ENCODE results near the gene CD163L1.
A peak's percentile ranks its signal among the peaks of the same experiment; 100 is the strongest.
"Not testable (repeated sequence)": the region's sequence is repeated elsewhere in the genome, so short reads cannot be mapped to it uniquely, and the experiment has no call there.

The CD163L1 gene

DNA sequence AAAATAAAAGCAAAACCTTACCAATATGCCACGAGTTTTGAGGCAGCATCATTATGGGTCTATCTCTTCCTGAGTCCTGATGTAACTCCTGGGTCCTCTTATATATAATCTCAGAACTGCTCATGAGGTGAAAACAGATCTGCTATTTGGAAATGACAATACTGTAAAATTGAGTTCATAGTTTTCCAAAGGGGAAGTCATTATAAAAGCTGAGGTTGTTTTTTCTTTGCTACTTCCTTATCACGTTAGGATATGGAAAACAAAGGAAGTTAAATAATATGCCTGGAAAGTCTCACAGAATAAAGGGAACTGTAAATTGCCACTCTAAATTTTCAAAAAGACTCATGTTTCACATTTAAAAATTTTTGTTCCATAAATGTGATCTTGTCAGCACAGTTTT, at the start of gene CD163L1:
Gene CD163L1 (minus strand): TSS at position 78 of the 400 bp plus-strand sequence. CDS start 26 bp downstream, at position 52.
- no peak for DNase-seq (ENCODE audit: low read depth in 3 of 3)

GRCh38 chr12:7493006-7493405, 49.1 kb upstream of the CD163L1 start:
- DNase-seq (ENCODE audit: low read depth in 3 of 3), result no peak

GRCh38 chr12:7486512-7486911, 42.6 kb upstream of the CD163L1 start:
- no peak for DNase-seq (ENCODE audit: low read depth in 3 of 3)

- DNase-seq (ENCODE audit: low read depth in 3 of 3), result no peak
Measured at GRCh38 chr12:7485095-7485494, 41.1 kb upstream of the CD163L1 start.

DNA sequence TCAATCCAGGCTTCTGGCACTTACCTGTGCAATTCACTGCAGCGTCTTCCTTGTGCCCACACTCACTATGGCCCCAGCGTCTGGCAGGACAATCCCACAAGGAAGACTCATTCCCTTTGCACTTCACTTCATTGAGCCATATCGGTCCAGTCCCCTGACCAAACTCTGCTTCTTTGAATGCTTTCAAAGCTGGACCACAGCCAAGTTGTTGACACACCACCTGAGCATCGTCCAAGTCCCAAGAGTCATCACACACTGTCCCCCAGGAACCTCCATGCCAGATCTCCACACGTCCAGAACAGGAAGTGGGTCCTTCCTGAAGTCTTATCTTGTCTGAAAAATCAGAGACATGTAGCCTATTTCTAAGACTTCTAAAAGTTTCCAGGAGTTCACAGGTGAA, 39.4 kb upstream of the CD163L1 start:
- no peak for DNase-seq (ENCODE audit: low read depth in 3 of 3)

DNA sequence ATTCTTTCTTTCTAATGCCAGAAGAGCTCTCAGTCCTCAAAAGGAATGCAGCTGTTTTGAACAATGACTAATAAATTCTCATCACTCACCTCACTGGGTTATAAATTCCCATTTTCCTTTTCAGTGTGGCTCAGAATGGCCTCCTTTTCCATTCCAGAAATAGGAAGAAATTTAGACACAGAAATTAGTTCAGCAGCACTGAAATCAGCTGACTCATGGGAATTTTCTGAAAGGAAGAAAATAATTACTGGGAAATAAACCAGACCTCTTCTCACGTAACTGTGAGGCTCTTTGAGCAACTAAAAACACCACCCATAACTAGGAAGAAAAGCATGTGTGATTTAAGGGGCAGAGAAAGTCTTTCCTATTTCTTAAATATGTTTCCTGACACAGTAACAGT, 35.8 kb upstream of the CD163L1 start:
- no peak for DNase-seq (ENCODE audit: low read depth in 3 of 3)

GRCh38 chr12:7472060-7472459, 28.1 kb upstream of the CD163L1 start:
- no peak for DNase-seq (ENCODE audit: low read depth in 3 of 3)

- DNase-seq (ENCODE audit: low read depth in 3 of 3), result peak in 2 of 3 experiments; percentile 11 to 39
Measured at GRCh38 chr12:7460375-7461259, 16.7 kb upstream of the CD163L1 start.

DNA sequence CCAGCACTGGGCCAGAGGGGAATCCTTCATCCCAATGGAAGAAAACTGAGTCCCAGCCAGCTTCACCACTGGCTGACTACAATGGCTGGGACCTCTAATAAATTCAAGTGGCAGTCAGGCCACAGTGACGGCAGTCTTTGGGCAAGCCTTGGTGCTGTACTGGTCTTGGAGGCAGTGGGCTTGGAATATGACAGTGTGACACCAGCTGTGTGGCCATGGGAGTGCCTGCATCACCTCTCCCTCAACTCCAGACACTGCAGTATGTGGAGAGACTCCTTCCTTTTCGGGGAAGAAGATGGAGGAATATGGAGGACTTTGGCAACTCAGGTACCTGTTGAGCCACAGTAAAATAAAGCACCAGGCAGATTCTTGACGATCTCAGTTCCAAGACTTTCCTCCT, 16.0 kb upstream of the CD163L1 start:
- no peak for DNase-seq (ENCODE audit: low read depth in 3 of 3)

DNA sequence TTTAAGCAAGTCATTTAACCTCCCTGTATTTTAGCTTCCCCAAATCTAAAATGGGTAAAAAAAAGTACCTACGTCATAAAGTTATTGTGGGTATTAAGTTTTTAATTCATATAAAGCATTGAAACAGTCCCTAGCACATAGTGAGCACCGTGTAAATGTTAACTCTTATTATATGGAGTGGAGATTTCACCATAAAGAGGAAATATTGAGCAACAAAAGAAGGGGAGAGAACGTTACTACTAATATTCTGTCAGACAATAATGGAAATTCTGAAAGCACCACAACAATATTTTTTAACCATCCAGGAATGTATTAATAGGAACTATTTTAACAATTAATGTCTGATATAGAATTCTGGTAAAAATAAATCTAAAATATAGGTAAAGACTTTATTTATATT, 7.8 kb upstream of the CD163L1 start:
- no peak for DNase-seq (ENCODE audit: low read depth in 3 of 3)

- DNase-seq (ENCODE audit: low read depth in 3 of 3), result no peak
Measured at GRCh38 chr12:7450667-7451066, 6.7 kb upstream of the CD163L1 start.

- no peak for DNase-seq (ENCODE audit: low read depth in 3 of 3)
Measured at GRCh38 chr12:7448099-7448498, 4.1 kb upstream of the CD163L1 start.

GRCh38 chr12:7444537-7444936, 584 bp upstream of the CD163L1 start:
- DNase-seq (ENCODE audit: low read depth in 3 of 3), result no peak

GRCh38 chr12:7441216-7441615, 2.7 kb downstream of the CD163L1 start:
- DNase-seq (ENCODE audit: low read depth in 3 of 3), result no peak

DNA sequence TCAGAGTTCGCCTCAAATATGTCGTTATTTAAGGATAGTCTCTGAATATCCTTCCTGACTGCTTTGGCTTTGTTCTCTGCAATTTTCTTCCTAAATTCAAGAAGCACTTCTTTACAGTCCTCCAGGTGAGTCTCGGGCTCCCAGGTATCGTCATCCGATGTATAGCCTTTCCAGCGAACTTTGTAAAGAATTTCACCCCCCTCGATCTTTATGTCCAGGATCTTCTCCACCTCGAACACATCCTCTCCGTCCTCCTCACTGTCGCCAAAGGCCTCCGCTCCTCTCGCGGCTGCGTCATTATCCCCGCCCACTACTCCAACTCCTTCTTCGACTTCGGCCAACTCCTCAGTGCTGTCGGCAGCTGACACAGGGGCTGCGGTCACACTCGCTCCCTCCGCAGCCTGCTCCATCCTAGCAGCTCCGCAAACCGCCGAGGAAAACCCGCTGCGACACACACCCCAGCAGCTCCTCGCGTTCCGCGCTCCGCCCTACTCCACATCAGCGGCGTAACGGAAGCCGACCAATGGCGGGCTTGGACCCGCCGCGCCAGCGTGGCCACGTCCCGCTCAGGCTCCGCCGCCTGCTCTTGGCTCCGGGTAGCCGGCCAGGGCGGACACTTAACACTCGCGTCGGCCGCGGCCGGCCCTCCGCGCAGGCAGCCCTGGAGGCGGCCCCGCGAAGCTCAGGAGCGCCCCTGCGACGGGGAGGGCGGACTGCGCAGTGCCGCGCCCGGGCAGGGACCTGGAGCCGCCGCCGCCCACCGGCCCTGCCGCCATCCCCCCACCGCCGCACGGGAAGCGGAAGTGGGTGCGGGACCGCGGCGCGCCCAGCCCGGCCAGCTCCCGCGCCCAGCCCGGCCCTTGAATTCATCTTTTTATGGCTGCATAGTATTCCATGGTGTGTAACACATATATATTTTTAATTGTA, 4.1 kb downstream of the CD163L1 start:
- DNase-seq (ENCODE audit: low read depth in 3 of 3), result peak in 1 of 3 experiments; percentile 35

DNA sequence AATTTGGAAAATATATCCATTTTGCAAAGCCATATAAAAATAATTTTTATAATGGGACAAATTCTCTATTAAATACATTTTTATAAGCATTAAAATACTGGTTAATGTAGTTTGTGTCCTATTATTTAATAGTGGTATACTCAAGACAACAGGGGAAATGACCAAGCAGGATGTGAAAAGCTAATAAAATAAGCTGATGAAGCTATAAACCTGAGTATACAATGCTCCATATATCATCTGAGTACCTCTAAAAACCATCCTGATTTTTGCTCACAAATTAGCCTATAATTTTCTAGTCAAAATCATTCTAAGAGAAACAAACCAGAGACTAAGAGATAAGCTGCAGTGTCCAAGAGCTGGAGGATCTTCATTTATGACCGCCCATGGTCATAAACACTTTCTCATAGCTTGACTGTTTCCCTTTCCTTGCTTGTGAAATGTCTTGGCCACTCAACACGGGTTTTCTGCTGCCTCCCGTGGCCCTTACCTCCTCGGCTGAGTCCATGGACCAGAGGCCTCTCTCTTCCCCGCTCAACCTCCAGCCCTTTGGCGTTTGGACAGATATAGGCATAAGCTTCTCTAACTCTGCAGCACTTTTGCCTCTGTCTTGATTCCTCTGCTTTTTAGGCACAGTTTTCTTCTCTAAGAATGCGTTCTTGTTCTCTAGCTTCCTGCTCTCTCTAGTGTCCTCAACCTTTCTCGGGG, 5.5 kb downstream of the CD163L1 start:
- DNase-seq (ENCODE audit: low read depth in 3 of 3), result not testable (repeated sequence)

DNA sequence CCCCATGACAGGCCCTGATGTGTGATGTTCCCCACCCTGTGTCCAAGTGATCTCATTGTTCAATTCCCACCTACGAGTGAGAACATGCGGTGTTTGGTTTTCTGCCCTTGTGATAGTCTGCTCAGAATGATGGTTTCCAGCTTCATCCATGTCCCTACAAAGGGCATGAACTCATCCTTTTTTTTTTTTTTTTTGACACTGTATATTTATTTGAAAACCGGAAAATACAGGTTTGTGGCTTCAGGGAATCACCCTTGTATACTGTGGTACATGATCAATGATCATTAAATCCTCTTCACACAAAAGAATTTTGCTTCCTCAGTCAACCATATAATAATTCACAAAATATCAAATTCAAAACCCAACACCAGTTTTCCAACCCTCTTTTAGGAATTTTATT, 6.5 kb downstream of the CD163L1 start:
- DNase-seq (ENCODE audit: low read depth in 3 of 3), result peak in 1 of 3 experiments; percentile 1

GRCh38 chr12:7434670-7435069, 9.3 kb downstream of the CD163L1 start:
- DNase-seq (ENCODE audit: low read depth in 3 of 3), result no peak

- no peak for DNase-seq (ENCODE audit: low read depth in 3 of 3)
Measured at GRCh38 chr12:7433276-7433822, 10.6 kb downstream of the CD163L1 start.

DNA sequence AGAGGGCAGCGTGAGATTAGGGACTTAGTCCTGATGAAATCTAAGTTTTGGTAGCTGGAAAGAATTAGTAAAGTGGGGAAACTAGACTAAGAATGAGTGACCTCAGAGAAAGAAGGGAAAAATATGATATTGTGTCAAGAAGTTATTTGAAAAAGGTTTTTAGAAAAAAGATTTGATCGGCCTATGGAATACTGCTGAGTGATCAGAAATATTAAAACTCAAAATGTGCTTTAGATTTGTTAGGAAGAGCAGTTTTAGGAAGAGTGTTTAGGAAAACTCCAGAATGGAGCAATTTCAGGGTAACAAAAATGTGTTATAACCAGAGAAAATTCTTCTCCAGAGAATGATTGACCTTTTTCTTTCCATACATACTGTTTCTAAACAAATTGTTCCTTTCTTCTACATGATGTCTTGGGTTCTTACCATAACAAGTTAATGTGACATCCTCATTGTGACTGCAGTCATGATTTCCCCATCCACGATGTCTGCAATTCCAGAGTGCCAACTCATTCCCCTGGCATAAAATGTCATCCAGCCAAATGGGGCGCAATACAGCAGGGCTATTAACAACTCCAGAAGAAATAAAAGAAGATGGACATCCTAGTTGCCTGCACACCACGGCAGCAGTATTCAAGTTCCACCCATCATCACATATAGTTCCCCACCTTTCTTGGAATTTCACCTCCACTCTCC, 11.8 kb downstream of the CD163L1 start:
- DNase-seq (ENCODE audit: low read depth in 3 of 3), result no peak

- no peak for DNase-seq (ENCODE audit: low read depth in 3 of 3)
Measured at GRCh38 chr12:7411343-7411742, 32.6 kb downstream of the CD163L1 start.
